Adipocyte (in vitro differentiated cells): ENCODE results near the gene AP3M1.

ENCODE experiments used
- DNase-seq: peaks from one replicate; pipeline ENCODE4 v3.0.0-alpha.2; 2015; ENCODE audit warnings: low read depth
- H3K27me3 ChIP-seq: replicated peaks from 2 replicates; pipeline ENCODE4 v1.7.0; 2013; ENCODE audit warnings: mild to moderate bottlenecking, low read length, moderate library complexity; ENCODE audit not compliant: control insufficient read depth, insufficient read depth
- H3K36me3 ChIP-seq: 2 replicates; pipeline ENCODE4 v1.7.0; 2013; ENCODE audit warnings: low read length, mild to moderate bottlenecking, moderate library complexity; ENCODE audit not compliant: control insufficient read depth, insufficient read depth, severe bottlenecking
- H3K4me1 ChIP-seq: 2 replicates; pipeline ENCODE4 v1.7.0; 2013; ENCODE audit warnings: mild to moderate bottlenecking, low read length, moderate library complexity; ENCODE audit not compliant: control insufficient read depth, insufficient read depth
- H3K4me3 ChIP-seq: 2 replicates; pipeline ENCODE4 v1.7.0; 2013; ENCODE audit warnings: mild to moderate bottlenecking, low read length, moderate library complexity
- H3K9ac ChIP-seq: 2 replicates; pipeline ENCODE4 v1.7.0; 2013; ENCODE audit warnings: mild to moderate bottlenecking, low read length, moderate library complexity
- H3K9me3 ChIP-seq: 2 replicates; pipeline ENCODE4 v1.7.0; 2013; ENCODE audit warnings: mild to moderate bottlenecking, low read length, moderate library complexity; ENCODE audit not compliant: control insufficient read depth

AP3M1 gene

DNA sequence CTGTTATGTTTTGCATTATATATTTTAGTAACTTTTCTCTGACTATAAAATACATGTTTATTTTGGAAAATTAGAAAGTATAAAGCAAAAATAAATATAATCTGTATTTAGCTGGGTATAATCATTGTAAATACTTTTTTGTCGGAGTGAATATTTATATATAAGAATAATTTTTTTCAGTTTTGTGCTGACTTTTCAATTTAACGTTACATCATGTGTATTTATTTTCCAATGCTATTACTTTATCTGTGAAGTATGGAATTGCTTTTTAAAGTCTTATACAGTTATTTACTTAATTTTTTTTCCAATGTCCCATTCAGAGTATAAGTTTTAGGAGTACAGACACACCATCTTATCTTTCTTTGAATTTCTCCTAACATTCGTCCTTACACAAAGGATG, 15.2 kb downstream of the AP3M1 start:
- Histone ChIP-seq H3K4me3 (no peak overlapping the region), H3K27me3 (no peaks in the 10 kb centered on the region), H3K9ac (no peak overlapping the region), H3K36me3 (peaks cover 73% of the 10 kb centered on the region), H3K4me1 (no peaks in the 10 kb centered on the region), H3K9me3 (no peaks in the 10 kb centered on the region)
- no peak for DNase-seq

DNA sequence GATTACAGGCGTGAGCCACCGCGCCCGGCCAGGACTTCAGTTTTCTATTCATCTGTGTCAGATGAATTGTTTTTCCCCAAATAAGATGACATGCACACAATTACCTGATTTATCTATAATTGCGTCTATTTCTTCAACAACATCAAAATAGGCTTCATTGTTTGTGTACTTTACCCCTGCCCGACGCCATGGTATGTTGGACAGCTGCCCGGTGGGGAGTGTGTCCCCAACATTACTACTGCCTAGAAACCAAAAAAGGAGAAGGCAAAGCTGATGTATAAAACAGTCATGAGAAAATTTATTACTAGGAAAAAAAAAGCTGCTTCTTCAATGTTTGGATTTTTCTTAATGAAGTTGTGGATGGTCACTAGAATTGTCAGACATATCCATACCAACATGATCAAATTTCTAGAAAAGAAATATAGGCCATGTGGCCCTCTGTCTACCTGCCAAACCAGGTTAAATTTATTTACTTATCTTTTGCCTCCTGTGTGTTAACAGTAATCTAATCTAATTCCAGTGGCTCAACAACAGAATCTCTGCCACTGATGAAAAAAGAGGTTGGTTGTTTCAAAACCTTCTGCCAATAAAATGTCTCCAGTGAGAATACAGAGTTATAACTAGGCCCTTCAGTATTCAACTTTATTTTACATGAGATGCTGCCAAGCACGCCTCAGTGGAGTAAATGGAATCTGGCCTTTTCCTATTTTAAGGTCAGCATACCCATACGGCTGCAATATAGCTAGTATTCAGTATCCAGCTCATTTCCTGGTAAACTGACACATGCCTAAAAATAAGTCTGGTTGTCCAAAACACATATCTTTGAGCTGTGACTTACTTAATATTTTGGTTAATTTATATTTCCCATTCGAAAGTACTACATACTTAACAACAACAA, 16.5 kb downstream of the AP3M1 start:
- no peaks in the 10 kb centered on the region for H3K9me3 ChIP-seq
- H3K4me3 ChIP-seq: no peak overlapping the region
- H3K27me3 ChIP-seq: no peaks in the 10 kb centered on the region
- H3K4me1 ChIP-seq: no peaks in the 10 kb centered on the region
- H3K9ac ChIP-seq: no peak overlapping the region
- no peak for DNase-seq
- peaks cover 86% of the 10 kb centered on the region for H3K36me3 ChIP-seq

DNA sequence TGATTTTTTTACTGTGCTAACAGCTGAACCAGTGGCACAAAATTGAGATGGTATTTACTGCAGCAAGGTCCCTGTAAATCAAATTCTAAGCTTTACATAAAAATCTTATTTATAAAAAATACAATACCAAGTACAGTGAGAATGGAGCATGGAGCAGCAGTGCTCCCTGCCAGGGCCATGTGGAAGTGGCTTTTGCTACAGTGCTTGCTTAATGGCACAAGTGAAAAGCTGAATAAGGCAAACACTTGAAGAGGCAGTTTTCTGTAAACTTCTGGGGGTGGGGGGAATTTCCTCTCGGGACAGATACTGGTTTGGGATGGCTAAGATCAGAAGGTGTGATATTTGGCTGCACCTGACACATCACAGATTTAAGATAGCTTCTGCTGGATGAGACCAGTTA, 27.5 kb downstream of the AP3M1 start:
- peaks cover 82% of the 10 kb centered on the region for H3K36me3 ChIP-seq

DNA sequence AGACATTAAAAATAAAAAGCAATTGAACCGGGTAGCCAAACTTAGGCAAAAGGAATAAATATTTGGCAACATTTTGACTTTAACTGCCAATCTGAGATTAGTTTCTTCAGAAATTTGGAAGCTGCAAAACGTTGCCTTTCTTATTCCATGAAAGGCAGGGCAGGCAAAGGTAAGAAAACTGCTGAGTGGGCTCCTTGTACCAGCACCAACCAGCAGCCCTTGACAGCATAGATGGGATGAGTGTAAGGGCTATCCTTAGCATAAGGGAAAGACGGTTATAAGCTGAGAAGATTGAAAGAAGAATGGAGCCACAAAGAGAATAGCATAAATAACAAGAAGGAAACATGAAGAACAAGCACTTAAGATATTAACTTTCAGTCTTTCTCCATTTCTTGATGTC, 28.6 kb downstream of the AP3M1 start:
- no peaks in the 10 kb centered on the region for H3K27me3 ChIP-seq
- H3K36me3 ChIP-seq: peaks cover 89% of the 10 kb centered on the region
- no peak overlapping the region for H3K9ac ChIP-seq
- H3K9me3 ChIP-seq: no peaks in the 10 kb centered on the region
- no peak overlapping the region for H3K4me3 ChIP-seq
- H3K4me1 ChIP-seq: peaks cover 58% of the 10 kb centered on the region
- no peak for DNase-seq

More for the DNA sequence above, 27.5 kb downstream of the AP3M1 start:
- Histone ChIP-seq H3K4me3 (no peak overlapping the region), H3K9ac (peak overlapping the region; percentile 35), H3K9me3 (no peaks in the 10 kb centered on the region), H3K4me1 (peaks cover 52% of the 10 kb centered on the region), H3K27me3 (no peaks in the 10 kb centered on the region)
- DNase-seq: no peak

DNA sequence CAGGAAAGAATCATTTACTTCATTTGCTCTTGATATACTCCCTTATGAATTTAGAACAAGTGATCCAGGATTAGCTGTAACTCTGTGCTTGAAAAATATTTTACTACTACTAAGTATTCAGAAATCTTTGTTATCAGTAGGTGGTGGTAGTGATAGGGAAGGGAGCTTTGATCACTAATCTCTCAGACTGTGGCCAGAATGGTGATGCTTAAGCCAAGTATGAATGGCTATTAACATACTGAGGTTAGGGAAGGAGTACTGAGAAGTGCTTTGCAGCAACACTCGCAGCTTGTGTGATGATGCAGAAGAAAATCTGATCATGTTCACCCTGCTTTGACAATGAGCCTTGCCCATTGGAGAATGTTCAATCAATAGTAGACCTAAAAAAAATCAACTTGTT, 29.3 kb downstream of the AP3M1 start:
- H3K9ac ChIP-seq: peak overlapping the region; percentile 14
- no peaks in the 10 kb centered on the region for H3K27me3 ChIP-seq
- no peaks in the 10 kb centered on the region for H3K9me3 ChIP-seq
- peaks cover 58% of the 10 kb centered on the region for H3K4me1 ChIP-seq
- peaks cover 92% of the 10 kb centered on the region for H3K36me3 ChIP-seq
- no peak for DNase-seq
- H3K4me3 ChIP-seq: no peak overlapping the region

DNA sequence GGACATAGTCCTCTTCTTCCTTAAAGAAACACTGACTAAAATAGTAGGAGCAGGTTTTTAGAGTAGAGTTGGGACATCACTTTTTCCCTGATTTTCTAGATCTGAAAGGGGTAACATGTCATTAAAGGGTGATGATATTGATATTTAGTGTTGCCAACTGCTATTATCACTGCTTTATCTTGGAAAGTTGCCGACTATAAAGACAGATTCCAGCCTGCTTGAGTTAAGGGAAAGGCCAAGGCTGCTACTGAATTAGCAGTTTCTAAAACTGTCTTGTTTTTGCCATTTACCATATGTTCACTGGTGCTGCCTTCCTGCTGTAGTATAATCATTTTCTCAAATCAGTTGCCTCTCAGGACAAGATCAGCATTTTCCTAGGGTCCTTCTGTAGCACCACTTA, 29.7 kb downstream of the AP3M1 start:
- Histone ChIP-seq H3K4me1 (peaks cover 58% of the 10 kb centered on the region), H3K9ac (peak overlapping the region; percentile 14), H3K9me3 (no peaks in the 10 kb centered on the region), H3K27me3 (no peaks in the 10 kb centered on the region), H3K36me3 (peaks cover 92% of the 10 kb centered on the region), H3K4me3 (no peak overlapping the region)
- peak; percentile 7 for DNase-seq

DNA sequence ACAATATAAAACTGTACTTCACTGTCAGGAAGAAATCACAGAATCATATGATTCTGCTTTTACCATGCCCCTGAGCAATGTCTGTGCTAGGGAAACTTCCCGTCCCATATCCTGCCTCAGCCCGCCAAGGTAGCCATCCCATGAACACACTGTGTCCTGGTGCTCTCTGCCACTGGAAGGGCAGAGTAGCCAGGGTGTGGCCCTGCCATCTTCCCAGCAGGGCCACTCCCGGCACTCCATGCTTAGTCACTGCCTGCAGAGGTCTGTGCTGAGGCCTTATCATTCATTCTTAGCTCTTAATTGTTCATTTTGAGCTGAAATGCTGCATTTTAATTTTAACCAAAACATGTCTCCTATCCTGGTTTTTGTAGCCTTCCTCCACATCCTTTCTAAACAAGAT, 31.8 kb downstream of the AP3M1 start:
- H3K4me1 ChIP-seq: peaks cover 62% of the 10 kb centered on the region
- peak overlapping the region; percentile 35 for H3K9ac ChIP-seq
- no peaks in the 10 kb centered on the region for H3K9me3 ChIP-seq
- DNase-seq: peak; percentile 46
- peaks cover 94% of the 10 kb centered on the region for H3K36me3 ChIP-seq
- no peak overlapping the region for H3K4me3 ChIP-seq
- no peaks in the 10 kb centered on the region for H3K27me3 ChIP-seq

DNA sequence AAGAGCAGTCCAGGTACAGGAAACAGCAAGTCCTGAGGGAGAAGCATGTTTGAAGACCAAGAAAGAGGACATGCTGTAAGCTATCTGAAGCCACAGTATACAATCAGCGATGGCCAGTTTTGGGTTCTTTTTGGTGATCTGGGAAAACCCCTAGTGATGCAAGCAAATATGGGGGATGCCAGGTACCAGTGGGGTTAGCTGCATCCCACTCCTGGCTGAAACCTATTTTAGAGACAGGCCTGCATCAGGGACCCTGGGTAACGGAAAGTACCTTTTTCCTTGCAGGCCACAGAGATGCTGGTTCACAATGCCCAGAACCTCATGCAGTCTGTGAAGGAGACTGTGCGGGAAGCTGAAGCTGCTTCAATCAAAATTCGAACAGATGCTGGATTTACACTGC, 32.9 kb downstream of the AP3M1 start:
- Histone ChIP-seq H3K4me1 (peaks cover 65% of the 10 kb centered on the region), H3K4me3 (no peak overlapping the region), H3K27me3 (no peaks in the 10 kb centered on the region), H3K36me3 (peaks cover 94% of the 10 kb centered on the region), H3K9ac (no peak overlapping the region), H3K9me3 (no peaks in the 10 kb centered on the region)
- no peak for DNase-seq

DNA sequence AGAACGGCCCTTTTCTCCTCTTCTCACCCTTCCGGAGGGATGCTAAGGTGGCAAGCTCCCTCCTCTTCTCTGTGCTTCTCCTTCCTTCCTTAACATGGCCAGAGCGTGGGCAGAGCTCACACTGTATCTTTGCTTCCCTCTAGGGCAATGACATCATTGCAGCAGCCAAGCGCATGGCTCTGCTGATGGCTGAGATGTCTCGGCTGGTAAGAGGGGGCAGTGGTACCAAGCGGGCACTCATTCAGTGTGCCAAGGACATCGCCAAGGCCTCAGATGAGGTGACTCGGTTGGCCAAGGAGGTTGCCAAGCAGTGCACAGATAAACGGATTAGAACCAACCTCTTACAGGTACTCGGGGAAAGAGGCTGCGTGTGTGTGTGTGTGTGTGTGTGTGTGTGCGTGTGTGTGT, 36.6 kb downstream of the AP3M1 start:
- DNase-seq: no peak
- Histone ChIP-seq H3K9me3 (no peaks in the 10 kb centered on the region), H3K9ac (peak overlapping the region; percentile 3), H3K36me3 (peaks cover 98% of the 10 kb centered on the region), H3K4me1 (peaks cover 30% of the 10 kb centered on the region), H3K27me3 (no peaks in the 10 kb centered on the region), H3K4me3 (no peak overlapping the region)

DNA sequence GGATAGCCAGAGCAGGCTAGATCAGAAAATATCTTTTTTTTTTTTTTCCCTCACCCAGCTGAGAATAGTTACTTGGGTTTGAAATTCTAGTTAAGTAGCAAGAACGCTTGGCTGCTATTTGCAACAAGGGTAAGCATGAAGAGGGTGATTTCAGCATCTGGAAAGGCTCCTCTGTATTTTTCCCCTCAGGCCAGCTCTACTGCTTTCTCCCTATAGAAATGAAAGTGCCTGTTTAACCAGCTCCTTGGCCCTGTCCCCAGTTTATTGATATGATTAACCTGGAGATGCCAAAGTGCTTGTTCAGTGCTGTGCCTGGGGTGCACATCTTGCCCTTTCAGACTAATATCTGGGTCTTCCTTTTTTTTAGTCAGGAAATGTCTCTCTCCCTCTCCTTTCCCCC, 37.1 kb downstream of the AP3M1 start:
- H3K4me3 ChIP-seq: no peak overlapping the region
- H3K27me3 ChIP-seq: no peaks in the 10 kb centered on the region
- peaks cover 98% of the 10 kb centered on the region for H3K36me3 ChIP-seq
- peaks cover 25% of the 10 kb centered on the region for H3K4me1 ChIP-seq
- H3K9ac ChIP-seq: peak overlapping the region; percentile 3
- H3K9me3 ChIP-seq: no peaks in the 10 kb centered on the region
- peak; percentile 81 for DNase-seq

DNA sequence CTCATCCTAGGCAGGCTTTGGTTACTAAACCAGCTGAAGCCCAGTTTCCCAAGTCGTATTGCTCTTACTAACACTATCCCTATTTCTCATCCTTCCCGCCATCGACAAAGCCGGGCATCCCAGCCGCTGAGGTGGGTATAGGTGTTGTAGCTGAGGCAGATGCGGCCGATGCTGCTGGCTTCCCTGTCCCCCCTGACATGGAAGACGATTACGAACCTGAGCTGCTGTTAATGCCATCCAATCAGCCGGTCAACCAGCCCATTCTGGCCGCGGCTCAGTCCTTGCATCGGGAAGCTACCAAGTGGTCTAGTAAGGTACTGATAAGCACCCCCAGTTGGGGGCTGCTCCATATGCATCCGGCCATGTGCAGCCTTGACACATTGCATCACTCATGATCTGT, 38.8 kb downstream of the AP3M1 start:
- peaks cover 14% of the 10 kb centered on the region for H3K4me1 ChIP-seq
- H3K9me3 ChIP-seq: no peaks in the 10 kb centered on the region
- H3K4me3 ChIP-seq: no peak overlapping the region
- no peak for DNase-seq
- H3K36me3 ChIP-seq: peaks cover 95% of the 10 kb centered on the region
- H3K27me3 ChIP-seq: no peaks in the 10 kb centered on the region
- H3K9ac ChIP-seq: no peak overlapping the region

DNA sequence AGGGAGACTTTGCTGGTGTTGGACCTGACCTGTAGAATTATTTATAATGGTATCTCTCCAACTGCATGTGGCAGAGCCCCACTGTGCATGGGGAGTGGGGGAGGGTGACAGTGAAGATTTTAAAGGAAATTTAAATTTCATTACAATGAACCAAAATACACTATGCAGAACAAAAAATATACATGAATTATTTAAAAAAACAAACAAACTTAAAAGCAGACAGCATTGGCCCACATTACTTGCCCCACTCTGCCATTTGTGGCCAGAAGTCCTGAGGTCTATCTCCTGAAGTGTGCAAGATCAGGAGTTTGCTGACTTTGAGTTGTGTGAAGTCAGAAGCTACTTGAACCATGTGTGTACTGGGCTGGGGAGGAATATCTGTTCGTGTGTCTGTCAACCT, 40.5 kb downstream of the AP3M1 start:
- peaks cover 14% of the 10 kb centered on the region for H3K4me1 ChIP-seq
- no peaks in the 10 kb centered on the region for H3K9me3 ChIP-seq
- no peak overlapping the region for H3K4me3 ChIP-seq
- H3K36me3 ChIP-seq: peaks cover 95% of the 10 kb centered on the region
- H3K27me3 ChIP-seq: no peaks in the 10 kb centered on the region
- no peak for DNase-seq
- H3K9ac ChIP-seq: no peak overlapping the region
